ENCODE results near the gene RPS2. TPM values are rescaled to one million over a fixed set of nuclear protein-coding genes. Genes with fewer than 3 reads are reported as not detected.
"Not testable (repeated sequence)": the region's sequence is repeated elsewhere in the genome, so short reads cannot be mapped to it uniquely, and the experiment has no call there.

Gene RPS2
- total and polyA plus RNA-seq, 5 experiments from 2014 or later = 3,016 to 7,644 (median 6,506) TPM

- peak within 1 kb of the TSS; percentile 46 to 88 (median 76) for H3K27ac Mint-ChIP-seq
- no peaks in the 10 kb centered on the region for H3K27me3 Mint-ChIP-seq
- POLR2A ChIA-PET = interaction anchor here (0.5 to 2.0 kb wide), 12 partner anchors 13 to 349 kb away, joined by 3 to 20 read pairs (median 4); partner anchors contain the start of genes FAHD1, HAGH, NDUFB10 and NME3
- peak; percentile 97 to 99 for ATAC-seq
- H3K4me1 Mint-ChIP-seq = peaks cover 0 to 24% (median 15%) of the 10 kb centered on the region in 4 donors
- no peaks in the 10 kb centered on the region for H3K9me3 Mint-ChIP-seq
- peak; percentile 97 to 100 (median 98) for DNase-seq
- H3K36me3 Mint-ChIP-seq = peaks cover 0 to 9% (median 0%) of the 10 kb centered on the region in 3 donors
- peak within 1 kb of the TSS; percentile 78 to 92 (median 86) for H3K4me3 Mint-ChIP-seq
Observed at GRCh38 chr16:1942810-1943726, 21.6 kb downstream of the RPS2 start, which contains the start of gene MSRB1. Gene MSRB1, minus strand, starts transcription at chr16:1943199. Its CDS starts 43 bp downstream, at chr16:1943156.

- no peak for DNase-seq
- POLR2A ChIA-PET = interaction anchor here (0.6 to 2.0 kb wide), 3 partner anchors 14 to 115 kb away, joined by 5 to 20 read pairs (median 7); partner anchors contain the start of genes FAHD1, HAGH and RPS2
- peak overlapping the region in 4 of 10 donors; percentile 14 to 58 (median 28) for H3K27ac Mint-ChIP-seq
- no peaks in the 10 kb centered on the region for H3K9me3 Mint-ChIP-seq
- ATAC-seq = no peak
- peaks cover 0 to 24% (median 15%) of the 10 kb centered on the region in 4 donors for H3K4me1 Mint-ChIP-seq
- H3K36me3 Mint-ChIP-seq = peaks cover 0 to 9% (median under 1%) of the 10 kb centered on the region in 3 donors
- H3K27me3 Mint-ChIP-seq = no peaks in the 10 kb centered on the region
- peak overlapping the region; percentile 78 to 92 (median 86) for H3K4me3 Mint-ChIP-seq
Observed at GRCh38 chr16:1942047-1942809, 22.4 kb downstream of the RPS2 start.

GRCh38 chr16:1941162-1942046 is 23.2 kb downstream of the RPS2 start:
- H3K27me3 Mint-ChIP-seq = no peaks in the 10 kb centered on the region
- H3K27ac Mint-ChIP-seq = peak overlapping the region in 1 of 10 donors; percentile 14
- POLR2A ChIA-PET = interaction anchor here (0.9 to 1.5 kb wide), 2 partner anchors 24 to 214 kb away, joined by 4 to 5 read pairs; partner anchors contain the start of genes RPS2 and TRAF7
- DNase-seq (no peak), ATAC-seq (no peak)
- H3K9me3 Mint-ChIP-seq = no peaks in the 10 kb centered on the region
- peaks cover 0 to 24% (median 15%) of the 10 kb centered on the region in 4 donors for H3K4me1 Mint-ChIP-seq
- peaks cover 0 to 9% (median 2%) of the 10 kb centered on the region in 3 donors for H3K36me3 Mint-ChIP-seq
- H3K4me3 Mint-ChIP-seq = peak overlapping the region in 9 of 10 donors; percentile 54 to 92 (median 85)

GRCh38 chr16:1940273-1941161 is 24.1 kb downstream of the RPS2 start:
- DNase-seq (no peak), ATAC-seq (no peak)
- peaks cover 0 to 9% (median 2%) of the 10 kb centered on the region in 3 donors for H3K36me3 Mint-ChIP-seq
- POLR2A ChIA-PET = interaction anchor here (0.7 to 1.5 kb wide), 5 partner anchors 24 to 215 kb away, joined by 3 to 5 read pairs (median 3); partner anchors contain the start of genes RPS2 and TRAF7
- peaks cover 0 to 24% (median 15%) of the 10 kb centered on the region in 4 donors for H3K4me1 Mint-ChIP-seq
- H3K4me3 Mint-ChIP-seq = peak overlapping the region in 2 of 10 donors; percentile 20 to 36
- no peaks in the 10 kb centered on the region for H3K9me3 Mint-ChIP-seq
- no peaks in the 10 kb centered on the region for H3K27me3 Mint-ChIP-seq
- no peak overlapping the region for H3K27ac Mint-ChIP-seq

GRCh38 chr16:1939833-1940232 is 24.8 kb downstream of the RPS2 start:
- not testable (repeated sequence) for H3K4me3 Mint-ChIP-seq, ATAC-seq, H3K27me3 Mint-ChIP-seq, H3K27ac Mint-ChIP-seq, DNase-seq, H3K9me3 Mint-ChIP-seq, H3K36me3 Mint-ChIP-seq
- H3K4me1 Mint-ChIP-seq = peaks cover 0 to 24% (median 15%) of the 10 kb centered on the region in 4 donors
- POLR2A ChIA-PET = interaction anchor here (0.6 to 1.0 kb wide), 6 partner anchors 25 to 645 kb away, joined by 3 to 5 read pairs (median 3); partner anchors contain the start of gene RPS2

GRCh38 chr16:1938910-1939309 is 25.7 kb downstream of the RPS2 start:
- Mint-ChIP-seq H3K36me3 (peaks cover 0 to 9% (median 2%) of the 10 kb centered on the region in 3 donors), H3K4me3 (no peak overlapping the region), H3K27me3 (no peaks in the 10 kb centered on the region), H3K9me3 (no peaks in the 10 kb centered on the region), H3K4me1 (peaks cover 0 to 24% (median 14%) of the 10 kb centered on the region in 4 donors), H3K27ac (no peak overlapping the region)
- POLR2A ChIA-PET = no interaction called here
- DNase-seq (no peak), ATAC-seq (no peak)

GRCh38 chr16:1938316-1938715 is 26.3 kb downstream of the RPS2 start:
- Mint-ChIP-seq H3K27me3 (no peaks in the 10 kb centered on the region), H3K4me1 (peaks cover 0 to 20% (median 9%) of the 10 kb centered on the region in 4 donors), H3K36me3 (peaks cover 0 to 9% (median 2%) of the 10 kb centered on the region in 3 donors), H3K27ac (peak overlapping the region in 1 of 10 donors; percentile 62), H3K4me3 (peak overlapping the region in 1 of 10 donors; percentile 28), H3K9me3 (no peaks in the 10 kb centered on the region)
- POLR2A ChIA-PET = no interaction called here
- ATAC-seq (no peak), DNase-seq (no peak)

- no peaks in the 10 kb centered on the region for H3K27me3 Mint-ChIP-seq
- no peak overlapping the region for H3K4me3 Mint-ChIP-seq
- peaks cover 0 to 13% (median under 1%) of the 10 kb centered on the region in 4 donors for H3K4me1 Mint-ChIP-seq
- peaks cover 0 to 9% (median 2%) of the 10 kb centered on the region in 3 donors for H3K36me3 Mint-ChIP-seq
- H3K27ac Mint-ChIP-seq = no peak overlapping the region
- H3K9me3 Mint-ChIP-seq = no peaks in the 10 kb centered on the region
- no peak for DNase-seq
- POLR2A ChIA-PET = no interaction called here
- ATAC-seq = no peak
Observed at GRCh38 chr16:1936945-1937479, 27.6 kb downstream of the RPS2 start.

- DNase-seq (no peak), ATAC-seq (no peak)
- Mint-ChIP-seq H3K27me3 (no peaks in the 10 kb centered on the region), H3K4me1 (peaks cover 0 to 6% (median 2%) of the 10 kb centered on the region in 4 donors), H3K4me3 (no peak overlapping the region), H3K27ac (no peak overlapping the region), H3K36me3 (peaks cover 0 to 2% (median 0%) of the 10 kb centered on the region in 3 donors), H3K9me3 (no peaks in the 10 kb centered on the region)
- POLR2A ChIA-PET = no interaction called here
Observed at GRCh38 chr16:1933097-1933661, 31.4 kb downstream of the RPS2 start.

All from naive thymus-derived CD8-positive, alpha-beta T cell (primary cell).